Thoracic aorta (tissue), 2 donors: ENCODE measurements around the gene KDM1B. TPM values are rescaled to one million over a fixed set of nuclear protein-coding genes. Genes with fewer than 3 reads are reported as not detected.

Source experiments
- ATAC-seq: fragments of 150-250 bp; one replicate; pipeline ENCODE4 v1.8.0; 2017; ENCODE audit warnings: low read depth; ENCODE audit not compliant: insufficient number of reproducible peaks, low FRiP score
- DNase-seq: peaks from one replicate; pipeline ENCODE4 v3.0.0-alpha.2; 2020; ENCODE audit warnings: low spot score
- H3K27ac ChIP-seq, 2 donors: fragments of 200-600 bp; sonication (generic); 1 replicate in 1 of 2; 2 replicates in 1 of 2; pipeline ENCODE4 v1.5.1; 2016; ENCODE audit warnings: mild to moderate bottlenecking in 2 of 2, moderate library complexity in 2 of 2
- H3K27me3 ChIP-seq: fragments of 200-600 bp; sonication (generic); replicated peaks from 2 replicates; pipeline ENCODE4 v1.6.0; 2016; ENCODE audit warnings: mild to moderate bottlenecking; ENCODE audit not compliant: insufficient read depth
- H3K36me3 ChIP-seq: fragments of 200-600 bp; sonication (generic); one replicate; pipeline ENCODE4 v1.5.1; 2016
- H3K4me1 ChIP-seq, 2 donors: fragments of 200-600 bp; sonication (generic); 1 replicate in 1 of 2; 2 replicates in 1 of 2; pipeline versions ENCODE4 v1.5.1 to v1.6.0; 2016; ENCODE audit warnings: low read depth in 2 of 2, mild to moderate bottlenecking in 1 of 2; ENCODE audit not compliant: control insufficient read depth in 1 of 2
- H3K4me3 ChIP-seq: fragments of 200-600 bp; sonication (generic); 2 replicates; pipeline ENCODE4 v1.5.1; 2016; ENCODE audit warnings: mild to moderate bottlenecking
- H3K9me3 ChIP-seq: fragments of 200-600 bp; sonication (generic); 2 replicates; pipeline ENCODE4 v1.5.1; 2016
- total RNA-seq, 2 donors: library from RNA; depleted of rRNA; stranded (reverse); fragments of >200 nt; gene quantifications; one replicate each; pipeline versions ENCODE4 v1.1.0 to v1.2.3, GENCODE V29; 2016
- TF ChIP-seq, protein P1 (sequence below): fragments of 200-600 bp; sonication (generic); IDR thresholded peaks from one replicate; pipeline ENCODE4 v1.5.1; 2019; ENCODE audit warnings: antibody characterized with exemption

The KDM1B gene
- total RNA-seq, 2 donors from 2014 or later: 10.3 TPM

DNA sequence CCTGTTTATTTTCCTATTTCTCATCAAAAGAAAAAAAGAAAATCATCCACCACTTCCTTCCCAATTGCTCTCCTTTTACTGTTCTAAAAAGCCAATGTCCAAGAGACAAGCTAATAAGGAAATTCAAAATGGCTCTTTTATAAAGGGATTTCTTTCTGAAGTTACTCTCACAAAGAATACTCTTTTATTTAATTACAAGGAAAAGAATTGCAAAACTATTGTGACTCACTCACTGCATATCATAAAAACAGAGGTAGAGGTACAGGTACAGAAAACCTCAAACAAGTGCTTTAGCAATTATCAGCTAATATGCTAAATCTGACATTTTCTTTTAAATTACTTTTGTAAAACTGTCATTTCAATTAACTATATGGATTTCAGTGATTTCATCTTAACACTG lies 91.0 kb downstream of the KDM1B start:
- ATAC-seq (no peak), DNase-seq (no peak)
- Histone ChIP-seq H3K27ac (no peak overlapping the region), H3K4me3 (no peak overlapping the region), H3K4me1 (no peaks in the 10 kb centered on the region), H3K36me3 (peaks cover 5% of the 10 kb centered on the region), H3K27me3 (no peaks in the 10 kb centered on the region), H3K9me3 (no peaks in the 10 kb centered on the region)
- TF ChIP-seq, protein P1, sequence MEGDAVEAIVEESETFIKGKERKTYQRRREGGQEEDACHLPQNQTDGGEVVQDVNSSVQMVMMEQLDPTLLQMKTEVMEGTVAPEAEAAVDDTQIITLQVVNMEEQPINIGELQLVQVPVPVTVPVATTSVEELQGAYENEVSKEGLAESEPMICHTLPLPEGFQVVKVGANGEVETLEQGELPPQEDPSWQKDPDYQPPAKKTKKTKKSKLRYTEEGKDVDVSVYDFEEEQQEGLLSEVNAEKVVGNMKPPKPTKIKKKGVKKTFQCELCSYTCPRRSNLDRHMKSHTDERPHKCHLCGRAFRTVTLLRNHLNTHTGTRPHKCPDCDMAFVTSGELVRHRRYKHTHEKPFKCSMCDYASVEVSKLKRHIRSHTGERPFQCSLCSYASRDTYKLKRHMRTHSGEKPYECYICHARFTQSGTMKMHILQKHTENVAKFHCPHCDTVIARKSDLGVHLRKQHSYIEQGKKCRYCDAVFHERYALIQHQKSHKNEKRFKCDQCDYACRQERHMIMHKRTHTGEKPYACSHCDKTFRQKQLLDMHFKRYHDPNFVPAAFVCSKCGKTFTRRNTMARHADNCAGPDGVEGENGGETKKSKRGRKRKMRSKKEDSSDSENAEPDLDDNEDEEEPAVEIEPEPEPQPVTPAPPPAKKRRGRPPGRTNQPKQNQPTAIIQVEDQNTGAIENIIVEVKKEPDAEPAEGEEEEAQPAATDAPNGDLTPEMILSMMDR: no peak

DNA sequence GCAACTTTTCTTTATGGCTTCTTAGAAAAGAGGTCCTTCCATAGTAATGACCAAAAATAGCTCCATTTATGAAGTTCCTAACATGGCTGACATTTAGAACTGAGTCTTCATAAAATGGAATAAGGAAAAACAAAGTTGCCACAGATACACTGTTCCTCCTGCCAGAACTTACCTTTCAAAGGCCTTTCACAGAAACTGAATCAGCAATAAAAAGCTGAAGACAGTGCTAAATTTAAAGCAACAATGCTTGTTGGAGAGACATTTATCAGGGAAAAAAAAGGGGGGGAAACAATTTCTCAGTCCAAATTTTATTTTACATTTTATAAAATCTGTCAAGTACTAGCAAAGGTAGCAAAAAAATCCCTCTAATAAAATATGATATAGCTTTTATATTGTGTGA lies 91.8 kb downstream of the KDM1B start:
- no peaks in the 10 kb centered on the region for H3K27me3 ChIP-seq
- H3K27ac ChIP-seq: no peak overlapping the region
- ATAC-seq: no peak
- DNase-seq: no peak
- H3K4me3 ChIP-seq: no peak overlapping the region
- no peaks in the 10 kb centered on the region for H3K4me1 ChIP-seq
- no peaks in the 10 kb centered on the region for H3K9me3 ChIP-seq
- H3K36me3 ChIP-seq: peaks cover 5% of the 10 kb centered on the region
- TF ChIP-seq, protein P1: no peak

DNA sequence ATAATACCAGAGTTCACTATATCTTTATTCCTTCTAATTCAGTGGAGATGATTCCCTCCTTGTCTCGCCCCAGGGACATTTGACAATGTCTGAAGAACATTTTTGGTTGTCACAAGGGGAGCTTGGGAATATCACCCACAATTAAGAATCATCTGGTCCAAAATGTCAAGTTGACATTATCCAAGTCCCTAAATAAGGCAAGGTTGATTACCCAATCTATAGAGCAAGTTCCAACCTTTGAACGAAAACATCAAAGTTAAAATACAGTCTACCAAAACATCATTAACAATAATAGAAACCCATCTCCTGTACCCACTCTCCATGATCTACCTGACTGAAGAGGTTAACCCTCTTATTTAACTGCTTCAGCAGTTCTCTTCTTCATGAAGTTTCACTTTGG lies 93.5 kb downstream of the KDM1B start:
- no peak overlapping the region for H3K4me3 ChIP-seq
- H3K4me1 ChIP-seq: no peaks in the 10 kb centered on the region
- TF ChIP-seq, protein P1: no peak
- DNase-seq (no peak), ATAC-seq (no peak)
- no peak overlapping the region for H3K27ac ChIP-seq
- H3K9me3 ChIP-seq: no peaks in the 10 kb centered on the region
- H3K36me3 ChIP-seq: peaks cover 3% of the 10 kb centered on the region
- no peaks in the 10 kb centered on the region for H3K27me3 ChIP-seq

DNA sequence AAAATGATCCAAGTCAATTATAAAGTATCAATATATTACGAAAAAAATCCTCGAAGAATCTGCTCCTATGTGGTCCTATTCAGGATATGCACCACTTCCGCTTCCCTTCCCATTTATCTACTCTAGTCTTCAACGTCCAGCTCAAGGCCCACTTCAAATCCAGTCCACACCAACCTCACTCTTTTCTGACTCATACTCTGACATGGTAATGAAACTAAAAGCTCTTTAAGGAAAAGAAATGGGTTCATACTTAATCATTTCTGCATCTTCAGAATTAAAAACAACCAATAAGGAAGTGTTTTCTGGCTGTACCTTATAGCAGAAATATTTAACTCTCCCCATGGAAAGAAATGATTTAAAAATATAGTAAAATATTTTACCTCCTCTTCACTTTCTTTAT lies 94.0 kb downstream of the KDM1B start:
- DNase-seq (no peak), ATAC-seq (no peak)
- Histone ChIP-seq H3K4me1 (no peaks in the 10 kb centered on the region), H3K4me3 (no peak overlapping the region), H3K9me3 (no peaks in the 10 kb centered on the region), H3K27me3 (no peaks in the 10 kb centered on the region), H3K27ac (no peak overlapping the region), H3K36me3 (peaks cover 3% of the 10 kb centered on the region)
- TF ChIP-seq, protein P1: no peak

DNA sequence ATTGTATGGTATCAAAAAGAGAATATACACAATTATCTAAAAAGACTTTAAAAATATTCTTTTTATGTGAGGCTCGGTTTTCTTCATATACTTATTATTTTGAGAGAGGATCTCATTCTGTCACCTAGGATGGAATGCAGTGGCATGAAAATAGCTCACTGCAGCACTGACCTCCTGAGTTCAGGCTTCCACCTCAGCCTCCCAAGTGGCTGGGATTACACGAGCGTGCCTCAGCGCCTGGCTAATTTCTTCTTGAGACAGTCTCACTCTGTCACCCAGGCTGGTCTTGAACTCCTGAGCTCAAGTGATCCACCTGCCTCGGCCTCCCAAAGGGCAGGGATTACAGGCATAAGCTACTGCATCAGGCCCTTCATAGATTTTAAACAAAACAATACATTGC lies 98.4 kb downstream of the KDM1B start:
- peaks cover 20% of the 10 kb centered on the region for H3K36me3 ChIP-seq
- DNase-seq (no peak), ATAC-seq (no peak)
- H3K9me3 ChIP-seq: no peaks in the 10 kb centered on the region
- no peak overlapping the region for H3K27ac ChIP-seq
- H3K4me1 ChIP-seq: no peaks in the 10 kb centered on the region
- TF ChIP-seq, protein P1: no peak
- no peak overlapping the region for H3K4me3 ChIP-seq
- no peaks in the 10 kb centered on the region for H3K27me3 ChIP-seq
